Testis (tissue), 2 donors: ENCODE data around the gene SIAH2.

Experiments
- CTCF ChIP-seq, 3 experiments: fragments of 450-650 bp in 2 of 3; fragments of 200-600 bp in 1 of 3; sonication (generic) in 1 of 3; IDR thresholded peaks; one replicate each; pipeline ENCODE4 v1.5.1; 2016 to 2019; ENCODE audit warnings: antibody characterized with exemption in 3 of 3, mild to moderate bottlenecking in 2 of 3, moderate library complexity in 1 of 3
- POLR2A ChIP-seq: fragments of 450-650 bp; IDR thresholded peaks from one replicate; pipeline ENCODE4 v1.6.1; 2017; ENCODE audit warnings: antibody characterized with exemption, mild to moderate bottlenecking, moderate library complexity

- TF ChIP-seq POLR2A = no peak
- no peak for TF ChIP-seq CTCF (IDR thresholded peaks at IDR 0.05)
These were observed 14.3 kb downstream of the SIAH2 start for GRCh38 chr3:150748684-150749047.
